ENCODE results near the gene TCP11X1.
"Not testable (repeated sequence)": the region's sequence is repeated elsewhere in the genome, so short reads cannot be mapped to it uniquely, and the experiment has no call there.

TCP11X1 gene

DNA sequence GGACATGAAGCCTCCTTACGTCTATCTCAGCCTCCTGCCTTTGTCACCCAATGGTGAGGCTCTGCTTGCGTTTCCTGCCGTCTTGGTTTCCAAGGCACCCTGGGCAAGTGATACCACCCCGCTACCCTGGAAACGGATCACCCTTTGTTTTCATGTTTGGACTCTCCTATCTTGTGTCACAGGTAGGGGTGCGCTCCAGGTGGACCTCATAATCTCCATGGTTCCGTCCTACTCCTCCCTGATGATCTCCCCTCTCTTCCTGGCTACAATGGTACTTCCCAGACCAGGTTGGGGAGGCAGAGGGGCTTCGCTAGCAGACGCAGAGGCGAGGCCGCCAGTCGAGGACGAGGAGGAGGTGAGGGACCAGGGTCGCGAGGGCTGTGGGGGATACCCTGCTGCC is at the start of gene TCP11X1:
TCP11X1 (plus strand) TSS at position 316 of the 400 bp plus-strand sequence.
- not testable (repeated sequence) for H3K9me3 ChIP-seq (ENCODE audit: insufficient read depth, low read depth, low read length); H3K4me1 ChIP-seq (ENCODE audit: insufficient read depth, low read length); H3K4me3 ChIP-seq (ENCODE audit: low read length); H3K27me3 ChIP-seq (ENCODE audit: insufficient read depth, low read length); H3K27ac ChIP-seq (ENCODE audit: low read length); H3K9ac ChIP-seq (ENCODE audit: low read depth, low read length); H3K36me3 ChIP-seq (ENCODE audit: insufficient read depth, low read depth, low read length)

DNA sequence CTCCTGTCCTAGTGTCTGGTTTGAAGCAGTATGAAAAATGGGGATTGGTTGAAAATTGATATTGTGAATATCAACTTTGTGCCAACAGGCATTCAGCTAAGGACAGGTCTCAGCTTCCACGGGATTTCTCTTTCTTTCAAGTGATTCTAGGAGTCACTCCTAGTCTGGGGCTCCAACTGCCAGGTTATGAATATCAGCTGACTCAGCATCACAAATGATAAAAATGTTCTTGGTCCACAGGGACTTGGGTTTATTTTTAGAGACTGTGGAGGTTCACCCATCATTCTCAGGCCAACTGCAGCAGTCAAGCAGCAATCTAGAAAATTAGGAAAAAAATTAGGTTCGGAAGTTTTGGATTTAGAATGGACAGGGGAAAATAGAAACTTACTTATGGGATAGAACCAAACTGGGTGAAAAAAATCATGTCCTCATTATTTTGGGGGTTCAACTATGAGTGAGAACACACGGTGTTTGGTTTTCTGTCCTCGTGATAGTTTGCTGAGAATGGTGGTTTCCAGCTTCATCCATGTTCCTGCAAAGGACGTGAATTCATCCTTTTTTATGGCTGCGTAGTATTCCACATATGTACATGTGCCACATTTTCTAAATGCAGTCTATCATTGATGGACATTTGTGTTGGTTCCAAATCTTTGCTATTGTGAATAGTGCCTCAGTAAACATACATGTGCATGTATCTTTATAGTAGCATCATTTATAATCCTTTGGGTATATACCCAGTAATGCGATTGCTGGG is 29.0 kb upstream of the TCP11X1 start:
- H3K36me3 ChIP-seq (ENCODE audit: insufficient read depth, low read depth, low read length): no peaks in the 10 kb centered on the region
- no peak overlapping the region for H3K9ac ChIP-seq (ENCODE audit: low read depth, low read length)
- no peaks in the 10 kb centered on the region for H3K4me1 ChIP-seq (ENCODE audit: insufficient read depth, low read length)
- no peaks in the 10 kb centered on the region; the same call in 1 of the 2 replicates for H3K9me3 ChIP-seq (ENCODE audit: insufficient read depth, low read depth, low read length)
- no peak overlapping the region for H3K4me3 ChIP-seq (ENCODE audit: low read length)
- no peak overlapping the region for H3K27ac ChIP-seq (ENCODE audit: low read length)
- no peaks in the 10 kb centered on the region for H3K27me3 ChIP-seq (ENCODE audit: insufficient read depth, low read length)

DNA sequence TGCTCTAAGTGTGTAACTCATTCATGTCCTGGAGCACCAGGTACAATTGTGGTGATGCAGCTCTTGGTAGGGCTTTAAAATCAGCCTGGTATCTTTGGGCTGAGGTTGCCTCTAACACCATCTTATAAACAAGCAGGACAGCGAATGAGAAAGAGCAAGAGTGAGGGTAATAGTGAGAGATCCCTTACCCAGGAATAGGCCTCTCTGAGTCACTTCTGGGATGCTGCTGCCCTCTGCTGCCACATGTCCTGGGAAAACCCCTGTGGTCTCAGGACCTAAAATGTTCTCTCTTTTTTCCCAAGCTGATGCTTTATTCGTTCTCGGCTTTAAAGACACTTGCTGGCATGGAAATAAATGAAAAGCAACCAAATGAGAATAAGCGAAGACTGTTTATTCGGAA is 7.2 kb upstream of the TCP11X1 start:
- not testable (repeated sequence) for H3K9ac ChIP-seq (ENCODE audit: low read depth, low read length); H3K4me3 ChIP-seq (ENCODE audit: low read length); H3K27ac ChIP-seq (ENCODE audit: low read length); H3K27me3 ChIP-seq (ENCODE audit: insufficient read depth, low read length); H3K36me3 ChIP-seq (ENCODE audit: insufficient read depth, low read depth, low read length); H3K4me1 ChIP-seq (ENCODE audit: insufficient read depth, low read length); H3K9me3 ChIP-seq (ENCODE audit: insufficient read depth, low read depth, low read length)

DNA sequence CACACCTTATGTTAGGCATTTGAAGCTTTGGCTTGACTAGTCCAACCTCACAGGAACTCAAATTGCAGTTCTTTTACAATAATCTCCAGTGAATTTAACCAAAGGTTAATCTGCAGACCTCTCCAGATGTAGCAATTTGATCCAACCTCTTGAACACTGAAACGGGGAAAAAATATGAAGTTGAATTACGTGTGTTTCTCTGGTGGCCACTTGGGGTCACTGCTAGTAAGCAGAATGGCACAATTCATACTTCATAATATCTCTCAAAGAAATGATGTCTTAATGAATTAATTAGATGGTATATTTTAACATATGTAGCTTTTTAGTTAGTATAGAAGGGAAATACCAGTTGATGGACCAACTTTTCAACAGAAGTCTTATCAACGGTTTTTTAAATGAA is 1.4 kb downstream of the TCP11X1 start:
- H3K36me3 ChIP-seq (ENCODE audit: insufficient read depth, low read depth, low read length); H3K4me1 ChIP-seq (ENCODE audit: insufficient read depth, low read length); H3K27me3 ChIP-seq (ENCODE audit: insufficient read depth, low read length); H3K9me3 ChIP-seq (ENCODE audit: insufficient read depth, low read depth, low read length); H3K4me3 ChIP-seq (ENCODE audit: low read length); H3K9ac ChIP-seq (ENCODE audit: low read depth, low read length); H3K27ac ChIP-seq (ENCODE audit: low read length): not testable (repeated sequence)

DNA sequence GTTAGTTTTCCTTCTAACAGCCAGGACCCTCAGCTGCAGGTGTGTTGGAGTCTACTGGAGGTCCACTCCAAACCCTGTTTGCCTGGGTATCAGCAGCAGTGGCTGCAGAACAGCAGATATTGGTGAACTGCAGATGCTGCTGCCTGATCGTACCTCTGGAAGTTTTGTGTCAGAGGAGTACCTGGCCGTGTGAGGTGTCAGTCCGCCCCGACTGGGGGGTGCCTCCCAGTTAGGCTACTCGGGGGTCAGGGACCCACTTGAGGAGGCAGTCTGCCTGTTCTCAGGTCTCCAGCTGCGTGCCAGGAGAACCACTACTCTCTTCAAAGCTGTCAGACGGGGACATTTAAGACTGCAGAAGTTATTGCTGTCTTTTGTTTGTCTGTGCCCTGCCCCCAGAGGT is 20.6 kb downstream of the TCP11X1 start:
- H3K9me3 ChIP-seq (ENCODE audit: insufficient read depth, low read depth, low read length); H3K27me3 ChIP-seq (ENCODE audit: insufficient read depth, low read length); H3K4me3 ChIP-seq (ENCODE audit: low read length); H3K27ac ChIP-seq (ENCODE audit: low read length); H3K36me3 ChIP-seq (ENCODE audit: insufficient read depth, low read depth, low read length); H3K9ac ChIP-seq (ENCODE audit: low read depth, low read length); H3K4me1 ChIP-seq (ENCODE audit: insufficient read depth, low read length): not testable (repeated sequence)

DNA sequence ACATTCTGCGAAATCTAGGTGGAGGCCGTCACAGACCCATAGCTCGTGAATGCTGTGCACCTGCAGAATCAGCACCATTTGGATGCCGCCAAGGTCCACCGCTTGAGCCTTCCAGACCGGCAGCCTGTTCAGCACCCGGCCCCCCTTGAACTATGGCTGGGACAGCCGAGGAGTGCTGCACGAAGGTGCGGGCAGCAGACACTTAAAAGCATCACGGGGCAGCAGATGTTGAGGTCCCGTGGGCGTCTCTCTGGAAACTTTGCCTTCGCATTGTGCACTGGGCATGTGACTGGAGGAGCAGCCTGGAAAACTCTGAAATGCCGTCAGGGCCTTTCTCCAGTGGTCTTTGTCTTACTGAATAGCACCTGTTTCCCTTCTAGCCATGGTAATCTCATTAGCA is 25.2 kb downstream of the TCP11X1 start:
- H3K9me3 ChIP-seq (ENCODE audit: insufficient read depth, low read depth, low read length); H3K9ac ChIP-seq (ENCODE audit: low read depth, low read length); H3K4me1 ChIP-seq (ENCODE audit: insufficient read depth, low read length); H3K36me3 ChIP-seq (ENCODE audit: insufficient read depth, low read depth, low read length); H3K27me3 ChIP-seq (ENCODE audit: insufficient read depth, low read length); H3K27ac ChIP-seq (ENCODE audit: low read length); H3K4me3 ChIP-seq (ENCODE audit: low read length): not testable (repeated sequence)

DNA sequence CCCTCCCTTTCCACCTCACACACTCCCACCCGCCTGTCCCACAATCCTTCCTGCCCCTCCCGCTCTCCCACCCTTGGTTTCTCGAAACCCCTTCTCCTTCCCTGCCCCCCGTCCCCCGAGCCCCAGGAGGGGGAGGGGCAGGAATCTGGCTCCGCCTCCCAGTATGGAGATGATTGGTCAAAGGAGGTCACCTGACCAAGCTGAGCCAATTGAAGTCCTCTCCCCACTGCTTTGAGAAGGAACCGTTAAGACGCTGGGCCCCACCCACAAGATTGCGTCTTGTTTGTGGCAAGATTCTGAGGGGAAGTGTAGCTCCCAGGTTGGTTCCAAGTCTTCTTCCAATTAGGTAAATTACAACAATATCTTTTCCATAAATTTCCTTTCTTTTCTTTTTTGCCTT is 31.8 kb downstream of the TCP11X1 start, which contains the start of gene NXF2:
NXF2 (plus strand) TSS at position 275 of the 400 bp plus-strand sequence. CDS start 59,912 bp downstream, outside the sequence.
- not testable (repeated sequence) for H3K9ac ChIP-seq (ENCODE audit: low read depth, low read length); H3K27ac ChIP-seq (ENCODE audit: low read length); H3K4me3 ChIP-seq (ENCODE audit: low read length); H3K27me3 ChIP-seq (ENCODE audit: insufficient read depth, low read length); H3K36me3 ChIP-seq (ENCODE audit: insufficient read depth, low read depth, low read length); H3K9me3 ChIP-seq (ENCODE audit: insufficient read depth, low read depth, low read length); H3K4me1 ChIP-seq (ENCODE audit: insufficient read depth, low read length)

DNA sequence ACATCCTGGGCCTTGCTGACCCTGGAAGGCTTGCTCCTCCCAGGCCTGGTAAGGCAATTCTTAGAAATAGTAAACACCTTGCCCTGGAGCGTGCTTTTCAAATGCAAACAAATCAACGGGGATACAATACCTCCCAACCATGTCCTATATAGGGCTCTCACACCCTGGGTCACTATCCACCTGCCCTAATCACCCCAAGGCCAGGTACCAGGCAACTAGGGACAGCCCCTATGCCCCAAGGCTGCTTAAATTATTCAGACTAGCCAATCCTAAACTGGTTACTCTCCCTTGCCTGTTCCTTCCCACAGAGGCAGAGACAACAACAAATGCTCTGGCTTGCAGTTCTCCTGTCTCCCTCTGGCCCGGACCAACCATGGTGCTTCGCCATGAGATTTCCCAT is 57.1 kb downstream of the TCP11X1 start:
- H3K36me3 ChIP-seq (ENCODE audit: insufficient read depth, low read depth, low read length); H3K4me1 ChIP-seq (ENCODE audit: insufficient read depth, low read length); H3K9me3 ChIP-seq (ENCODE audit: insufficient read depth, low read depth, low read length); H3K27me3 ChIP-seq (ENCODE audit: insufficient read depth, low read length); H3K27ac ChIP-seq (ENCODE audit: low read length); H3K9ac ChIP-seq (ENCODE audit: low read depth, low read length); H3K4me3 ChIP-seq (ENCODE audit: low read length): not testable (repeated sequence)

Measured in iPS-20b (cell line).